Adrenal gland (tissue), 12 donors: ENCODE results near the gene TENM4. TPM values are rescaled to one million over a fixed set of nuclear protein-coding genes. Genes with fewer than 3 reads are reported as not detected.

Experiments used
- DNase-seq, 7 donors: peaks; one replicate each; pipeline ENCODE4 v3.0.0-alpha.2; 2019 to 2020
- H3K27ac ChIP-seq, 5 donors: fragments of 200-600 bp; sonication (generic) in 4 of 5; 1 replicate in 3 of 5; 2 replicates in 2 of 5; pipeline versions ENCODE4 v1.5.1 to v1.8.0; 2016 to 2020; ENCODE audit warnings: mild to moderate bottlenecking in 1 of 5
- H3K27me3 ChIP-seq: fragments of 200-600 bp; 2 replicates; pipeline ENCODE4 v1.8.0; 2021
- H3K36me3 ChIP-seq, 2 donors: fragments of 200-600 bp; replicated peaks in 1 of 2; 1 replicate in 1 of 2; 2 replicates in 1 of 2; pipeline versions ENCODE4 v1.5.1 to v1.8.0; 2018 to 2022
- H3K4me1 ChIP-seq, 2 donors: fragments of 200-600 bp; replicated peaks in 1 of 2; 1 replicate in 1 of 2; 2 replicates in 1 of 2; pipeline versions ENCODE4 v1.5.1 to v1.8.0; 2018 to 2021
- H3K4me3 ChIP-seq, 4 donors: fragments of 200-600 bp; sonication (generic) in 3 of 4; one replicate each; pipeline ENCODE4 v1.5.1; 2016 to 2018
- H3K9me3 ChIP-seq, 3 donors: fragments of 200-600 bp; sonication (generic) in 1 of 3; replicated peaks in 1 of 3; 1 replicate in 2 of 3; 2 replicates in 1 of 3; pipeline versions ENCODE4 v1.5.1 to v1.8.0; 2016 to 2021
- CTCF ChIP-seq, 6 experiments: fragments of 450-650 bp in 4 of 6; fragments of 200-600 bp in 2 of 6; sonication (generic) in 1 of 6; IDR thresholded peaks; 1 replicate in 5 of 6; 2 replicates in 1 of 6; pipeline versions ENCODE4 v1.5.1 to v1.8.0; 2016 to 2021; ENCODE audit warnings: antibody characterized with exemption in 6 of 6, mild to moderate bottlenecking in 2 of 6, moderate library complexity in 1 of 6
- POLR2A ChIP-seq, 2 donors: fragments of 450-650 bp; IDR thresholded peaks; one replicate each; pipeline ENCODE4 v1.6.1; 2017; ENCODE audit warnings: antibody characterized with exemption in 2 of 2, mild to moderate bottlenecking in 2 of 2, moderate library complexity in 1 of 2
- WGBS, 4 donors: extraction: QIAGEN DNeasy Blood & Tissue Kit in 2 of 4; methylation state at CpG; one replicate each; pipeline versions ENCODE4 v1.1.5 to v1.1.7; 2013 to 2017; 5-methylcytosine and 5-hydroxymethylcytosine counted together
- intact Hi-C, 2 donors: fragments of 100-400 bp; cut with DNase I; formaldehyde crosslinking; loops; one replicate each; pipeline versions ENCODE4 v1.14.1 to v1.15.0; 2022 to 2023
- polyA plus RNA-seq, 3 donors: library from polyadenylated mRNA; stranded (reverse); fragments of 200-250 nt in 2 of 3; fragments of 350-450 nt in 1 of 3; fragmentation: Illumina TruSeq in 1 of 3; extraction: RNeasy Lipid Tissue Mini Kit (QIAGEN cat#74804) in 1 of 3; gene quantifications; one replicate each; pipeline ENCODE4 v1.2.3, GENCODE V29; 2013 to 2014
- total RNA-seq, 9 donors: library from RNA; depleted of rRNA in 4 of 9; stranded (reverse); fragments of >200 nt in 4 of 9; fragments of 120-200 nt in 1 of 9; fragmentation: NEBNext Ultra II Directional in 1 of 9; extraction: Animal tissue kit (Norgen Biotek cat#: 25700) in 1 of 9; gene quantifications; one replicate each; pipeline versions ENCODE4 v1.1.0 to v1.2.4, GENCODE V29; 2013 to 2023
- donor health status: healthy with polysubstance abuse.
- donor health status: Bipolar disorder and iron deficiency.
- donor health status: DM: yes; HTN: yes; CAD: no.
- donor health status: DM: no; HTN: no; CAD: no.
- donor health status: DM: no; HTN: no; CAD: no.
- donor health status: DM: yes; HTN: yes; CAD: no.

The TENM4 gene
- total and polyA plus RNA-seq, 12 donors, result 0.74 to 24.9 (median 6.7) TPM

- no peak for TF ChIP-seq CTCF (IDR thresholded peaks at IDR 0.05)
- TF ChIP-seq POLR2A (IDR thresholded peaks at IDR 0.05), result no peak
- Histone ChIP-seq H3K27me3 (no peaks in the 10 kb centered on the region), H3K4me1 (no peaks in the 10 kb centered on the region), H3K36me3 (no peaks in the 10 kb centered on the region), H3K9me3 (no peaks in the 10 kb centered on the region), H3K4me3 (no peak overlapping the region), H3K27ac (no peak overlapping the region)
- intact Hi-C loops, result no loop called here
- DNase-seq, result no peak
- 86 to 96% (median 95%) methylated on average over 1 to 2 of the region's 2 CpGs for WGBS, 4 donors
Observed at GRCh38 chr11:78893996-78894395, 546.8 kb downstream of the TENM4 start.

- no peak overlapping the region for H3K4me3 ChIP-seq
Observed at GRCh38 chr11:78889698-78890097, 551.1 kb downstream of the TENM4 start.

GRCh38 chr11:78886616-78887015 is 554.2 kb downstream of the TENM4 start:
- intact Hi-C loops, result no loop called here
- H3K9me3 ChIP-seq, result no peaks in the 10 kb centered on the region
- no peaks in the 10 kb centered on the region for H3K36me3 ChIP-seq
- H3K4me1 ChIP-seq, result no peaks in the 10 kb centered on the region
- H3K27ac ChIP-seq, result no peak overlapping the region
- no peaks in the 10 kb centered on the region for H3K27me3 ChIP-seq
- H3K4me3 ChIP-seq, result no peak overlapping the region
- DNase-seq, result peak in 2 of 7 donors; percentile 17 to 42
- WGBS, 4 donors, result 25 to 32% (median 29%) methylated on average over 3 of the region's 3 CpGs
- TF ChIP-seq POLR2A (IDR thresholded peaks at IDR 0.05) (no peak), CTCF (IDR thresholded peaks at IDR 0.05) (no peak)

More at GRCh38 chr11:78889698-78890097, 551.1 kb downstream of the TENM4 start:
- Histone ChIP-seq H3K27me3 (no peaks in the 10 kb centered on the region), H3K27ac (no peak overlapping the region), H3K4me1 (no peaks in the 10 kb centered on the region), H3K9me3 (no peaks in the 10 kb centered on the region), H3K36me3 (no peaks in the 10 kb centered on the region)
- intact Hi-C loops, result no loop called here
- 92 to 96% (median 94%) methylated on average over 12 of the region's 12 CpGs for WGBS, 4 donors
- TF ChIP-seq CTCF (IDR thresholded peaks at IDR 0.05) (no peak), POLR2A (IDR thresholded peaks at IDR 0.05) (no peak)
- no peak for DNase-seq

- H3K4me3 ChIP-seq, result no peak overlapping the region
- WGBS, 4 donors, result 87 to 94% (median 90%) methylated on average over 4 of the region's 4 CpGs
Observed at GRCh38 chr11:78884761-78885160, 556.1 kb downstream of the TENM4 start.

More at GRCh38 chr11:78884761-78885160, 556.1 kb downstream of the TENM4 start:
- intact Hi-C loops, result no loop called here
- no peak for DNase-seq
- Histone ChIP-seq H3K9me3 (no peaks in the 10 kb centered on the region), H3K36me3 (no peaks in the 10 kb centered on the region), H3K27me3 (no peaks in the 10 kb centered on the region), H3K4me1 (no peaks in the 10 kb centered on the region), H3K27ac (no peak overlapping the region)
- TF ChIP-seq POLR2A (IDR thresholded peaks at IDR 0.05) (no peak), CTCF (IDR thresholded peaks at IDR 0.05) (no peak)
